HCT116 (cell line): ENCODE data around the gene ADIPOQ. TPM values are rescaled to one million over a fixed set of nuclear protein-coding genes. Genes with fewer than 3 reads are reported as not detected.

Source experiments
- ATAC-seq: fragments of 200-7000 bp; cut with Tn5 transposase; 2 replicates; pipeline ENCODE4 v1.9.1; 2020; ENCODE audit warnings: mild to moderate bottlenecking, moderate library complexity
- BruUV-seq: library from RNA; stranded (reverse); fragments of 400-500 nt; replicated peaks from 2 replicates; lab custom pipeline; 2021; lab: Mats Ljungman, UMichigan
- CTCF ChIA-PET: fragments of 300-600 bp; sonication (Branson Sonifier 250); formaldehyde crosslinking; loops from one replicate; lab custom pipeline; 2021; ENCODE audit warnings: antibody characterized with exemption; lab: Charles Lee
- POLR2A ChIA-PET: fragments of 300-600, 350-600 bp; sonication (Branson Sonifier 250); formaldehyde crosslinking; loops from one replicate; lab custom pipeline; 2021; ENCODE audit warnings: antibody characterized with exemption; lab: Charles Lee
- RAD21 ChIA-PET, 2 experiments: fragments of 300-600 bp; sonication (Branson Sonifier 250); formaldehyde crosslinking; loops; one replicate each; lab custom pipeline; 2023; ENCODE audit warnings: low total read pairs in 2 of 2; ENCODE audit not compliant: uncharacterized antibody in 2 of 2, unreplicated experiment in 2 of 2, low non-redundant PET in 1 of 2; lab: Charles Lee
- DNase-seq: peaks from one replicate; pipeline ENCODE4 v3.0.0-alpha.2; 2010; ENCODE audit warnings: low read depth, low spot score
- H2AFZ ChIP-seq: fragments of 200-600 bp; shearing (Covaris generic), sonication (generic); 2 replicates; pipeline ENCODE4 v1.6.1; 2017; ENCODE audit warnings: low read depth, mixed run types, mixed read lengths, antibody characterized with exemption, low read length; ENCODE audit not compliant: poor library complexity, severe bottlenecking
- H3K27ac ChIP-seq: 2 replicates; pipeline ENCODE4 v1.5.1; 2012; ENCODE audit warnings: low read depth, low read length
- H3K27me3 ChIP-seq: fragments of 200-600 bp; sonication (generic); 2 replicates; pipeline ENCODE4 v1.6.1; 2016; ENCODE audit warnings: mixed run types, low read length, mixed read lengths; ENCODE audit not compliant: insufficient read depth
- H3K36me3 ChIP-seq, 2 experiments: fragments of 200-500 bp in 1 of 2; fragments of 200-600 bp in 1 of 2; sonication (Bioruptor generic) in 1 of 2; sonication (generic) in 1 of 2; 2 replicates each; pipeline versions ENCODE4 v1.5.1 to v1.6.1; 2014 to 2016; ENCODE audit warnings: low read length in 2 of 2, inconsistent platforms in 1 of 2, mixed read lengths in 1 of 2, mixed run types in 1 of 2; ENCODE audit not compliant: insufficient read depth in 2 of 2, control insufficient read depth in 1 of 2
- H3K4me1 ChIP-seq, 2 experiments: fragments of 200-600 bp in 1 of 2; sonication (generic) in 1 of 2; 2 replicates each; pipeline versions ENCODE4 v1.5.1 to v1.6.1; 2012 to 2017; ENCODE audit warnings: low read length in 2 of 2, inconsistent platforms in 1 of 2, mild to moderate bottlenecking in 1 of 2, mixed read lengths in 1 of 2, mixed run types in 1 of 2, moderate library complexity in 1 of 2; ENCODE audit not compliant: insufficient read depth in 2 of 2, control insufficient read depth in 1 of 2
- H3K4me2 ChIP-seq: fragments of 200-600 bp; sonication (generic); 2 replicates; pipeline ENCODE4 v1.6.1; 2017; ENCODE audit warnings: mixed run types, low read length, mixed read lengths
- H3K4me3 ChIP-seq, 2 experiments: fragments of 200-600 bp in 1 of 2; sonication (generic) in 1 of 2; replicated peaks in 1 of 2; 2 replicates each; pipeline ENCODE4 v1.5.1; 2011 to 2016; ENCODE audit warnings: low read length in 2 of 2, control low read depth in 1 of 2, low read depth in 1 of 2, mild to moderate bottlenecking in 1 of 2, mixed read lengths in 1 of 2, mixed run types in 1 of 2
- H3K79me2 ChIP-seq: fragments of 200-600 bp; sonication (generic); 2 replicates; pipeline ENCODE4 v1.6.1; 2017; ENCODE audit warnings: mild to moderate bottlenecking, mixed run types, low read length, moderate library complexity, mixed read lengths; ENCODE audit not compliant: insufficient read depth
- H3K9ac ChIP-seq: fragments of 200-600 bp; sonication (generic); 2 replicates; pipeline ENCODE4 v1.6.1; 2016; ENCODE audit warnings: low read length, mixed read lengths
- H3K9me2 ChIP-seq: fragments of 200-600 bp; sonication (generic), shearing (Covaris generic); 2 replicates; pipeline ENCODE4 v1.6.1; 2017; ENCODE audit warnings: mixed run types, mild to moderate bottlenecking, moderate library complexity; ENCODE audit not compliant: insufficient read depth
- H3K9me3 ChIP-seq, 2 experiments: fragments of 200-500 bp in 1 of 2; fragments of 200-600 bp in 1 of 2; sonication (Bioruptor generic) in 1 of 2; sonication (generic) in 1 of 2; 2 replicates each; pipeline ENCODE4 v1.6.1; 2014 to 2017; ENCODE audit warnings: low read length in 2 of 2, mixed read lengths in 2 of 2, inconsistent platforms in 1 of 2, low read depth in 1 of 2, mild to moderate bottlenecking in 1 of 2, mixed run types in 1 of 2, moderate library complexity in 1 of 2; ENCODE audit not compliant: control insufficient read depth in 1 of 2, insufficient read depth in 1 of 2
- H4K20me1 ChIP-seq: fragments of 200-600 bp; sonication (generic), shearing (Covaris generic); 2 replicates; pipeline ENCODE4 v1.6.1; 2017; ENCODE audit warnings: mixed run types, mild to moderate bottlenecking, moderate library complexity; ENCODE audit not compliant: insufficient read depth
- ATF3 ChIP-seq: IDR thresholded peaks from 2 replicates; pipeline ENCODE4 v1.6.1; 2012
- CEBPB ChIP-seq: IDR thresholded peaks from 2 replicates; pipeline ENCODE4 v1.6.1; 2012; ENCODE audit warnings: low read depth
- ELF1 ChIP-seq: IDR thresholded peaks from 2 replicates; pipeline ENCODE4 v1.6.1; 2012; ENCODE audit warnings: low read depth, borderline replicate concordance
- EZH2 ChIP-seq: fragments of 200-600 bp; sonication (generic); IDR thresholded peaks from 2 replicates; pipeline ENCODE4 v1.6.1; 2017; ENCODE audit warnings: antibody characterized with exemption, mixed run types
- EZH2phosphoT487 ChIP-seq: fragments of 200-600 bp; IDR thresholded peaks from 2 replicates; pipeline ENCODE4 v1.6.1; 2018; ENCODE audit warnings: antibody characterized with exemption, borderline replicate concordance
- FOSL1 ChIP-seq: IDR thresholded peaks from 2 replicates; pipeline ENCODE4 v1.6.1; 2012; ENCODE audit warnings: low read depth
- JUND ChIP-seq: IDR thresholded peaks from 2 replicates; pipeline ENCODE4 v1.6.1; 2012
- POLR2A ChIP-seq: IDR thresholded peaks from 2 replicates; pipeline ENCODE4 v1.7.0; 2011; ENCODE audit warnings: borderline replicate concordance; ENCODE audit not compliant: insufficient read depth, insufficient read length; ENCODE audit errors: extremely low read depth
- RAD21 ChIP-seq: IDR thresholded peaks from 2 replicates; pipeline ENCODE4 v1.6.1; 2012; ENCODE audit warnings: low read depth, mild to moderate bottlenecking
- SIN3A ChIP-seq: IDR thresholded peaks from 2 replicates; pipeline ENCODE4 v1.6.1; 2012; ENCODE audit warnings: low read depth
- SP1 ChIP-seq: IDR thresholded peaks from 2 replicates; pipeline ENCODE4 v1.6.1; 2012; ENCODE audit warnings: low read depth
- SRF ChIP-seq: IDR thresholded peaks from 2 replicates; pipeline ENCODE4 v1.6.1; 2012; ENCODE audit warnings: low read depth
- YY1 ChIP-seq: IDR thresholded peaks from 2 replicates; pipeline ENCODE4 v1.6.1; 2011; ENCODE audit warnings: low read length, low read depth, moderate library complexity, mild to moderate bottlenecking; ENCODE audit not compliant: insufficient replicate concordance; ENCODE audit errors: extremely low read depth
- ZBTB33 ChIP-seq: IDR thresholded peaks from 2 replicates; pipeline ENCODE4 v1.6.1; 2011; ENCODE audit warnings: mild to moderate bottlenecking, low read length, moderate library complexity; ENCODE audit not compliant: insufficient replicate concordance; ENCODE audit errors: extremely low read depth
- ZFX ChIP-seq: fragments of 450-650 bp; IDR thresholded peaks from 2 replicates; pipeline ENCODE4 v1.6.1; 2017
- ZNF274 ChIP-seq: fragments of 200-500 bp; sonication (Bioruptor generic); IDR thresholded peaks from 2 replicates; pipeline ENCODE4 v1.6.1; 2014; ENCODE audit warnings: mild to moderate bottlenecking, low read depth, low read length, inconsistent platforms
- intact Hi-C: fragments of 100-400 bp; cut with micrococcal nuclease; formaldehyde crosslinking; loops from 2 replicates; pipeline ENCODE4 v1.10.0; 2022
- total RNA-seq: library from RNA; stranded (reverse); gene quantifications from one replicate; pipeline ENCODE4 v1.2.1, GENCODE V29; 2021; ENCODE audit not compliant: unreplicated experiment

The ADIPOQ gene
- total RNA-seq, 1 experiment from 2014 or later = not detected

GRCh38 chr3:186879781-186880180 is 37.3 kb downstream of the ADIPOQ start:
- H3K79me2 ChIP-seq = no peaks in the 10 kb centered on the region
- BruUV-seq = no TSS peak
- TF ChIP-seq POLR2A = no peak
- TF ChIP-seq EZH2phosphoT487 = no peak
- TF ChIP-seq ZNF274 = no peak
- TF ChIP-seq RAD21 = no peak
- TF ChIP-seq ZFX = no peak
- no peak for TF ChIP-seq FOSL1
- no peak for TF ChIP-seq ATF3
- TF ChIP-seq SP1 = no peak
- TF ChIP-seq JUND = no peak
- TF ChIP-seq YY1 = no peak
- no peak for TF ChIP-seq ZBTB33
- no peak for TF ChIP-seq EZH2
- no peak for TF ChIP-seq SIN3A
- TF ChIP-seq SRF = no peak
- no peak for TF ChIP-seq CEBPB
- no peak for TF ChIP-seq ELF1
- TF ChIP-seq, all 23 proteins: peak for 0
- H4K20me1 ChIP-seq = no peaks in the 10 kb centered on the region
- peaks cover 0 to 12% of the 10 kb centered on the region in 2 experiments; a peak in 2 of 4 replicates for H3K4me1 ChIP-seq
- H2AFZ ChIP-seq = no peak overlapping the region
- no peaks in the 10 kb centered on the region for H3K9me3 ChIP-seq
- no peak overlapping the region for H3K4me2 ChIP-seq
- RAD21 ChIA-PET = no interaction called here
- intact Hi-C loops = no loop called here
- CTCF ChIA-PET = interaction anchor here (1.3 kb wide), 1 partner anchor 31 kb away, joined by 6 read pairs; no protein-coding TSS in a partner anchor
- H3K4me3 ChIP-seq = no peak overlapping the region
- H3K27ac ChIP-seq = no peak overlapping the region
- H3K9me2 ChIP-seq = no peaks in the 10 kb centered on the region
- POLR2A ChIA-PET = no interaction called here
- no peak for ATAC-seq
- H3K27me3 ChIP-seq = no peaks in the 10 kb centered on the region
- H3K9ac ChIP-seq = no peak overlapping the region
- no peaks in the 10 kb centered on the region for H3K36me3 ChIP-seq
- no peak for DNase-seq
